HG02623 (cell line): ENCODE measurements around the gene LCN1.
"Not testable (repeated sequence)": the region's sequence is repeated elsewhere in the genome, so short reads cannot be mapped to it uniquely, and the experiment has no call there.

Experiments
- ATAC-seq: cut with Tn5 transposase; IDR thresholded peaks from one replicate; pipeline ENCODE4 v1.9.1; 2021; ENCODE audit warnings: moderate library complexity; ENCODE audit not compliant: unreplicated experiment

Gene LCN1

GRCh38 chr9:135545646-135546176, 24.5 kb downstream of the LCN1 start, which contains the start of gene OBP2A:
Gene OBP2A, plus strand, starts transcription at chr9:135546126. Its CDS starts 55 bp downstream, at chr9:135546181.
- not testable (repeated sequence) for ATAC-seq

GRCh38 chr9:135546792-135547617, 25.8 kb downstream of the LCN1 start:
- not testable (repeated sequence) for ATAC-seq

GRCh38 chr9:135547756-135548736, 26.8 kb downstream of the LCN1 start:
- no peak for ATAC-seq

GRCh38 chr9:135549478-135550343, 28.5 kb downstream of the LCN1 start:
- not testable (repeated sequence) for ATAC-seq

GRCh38 chr9:135550344-135550918, 29.2 kb downstream of the LCN1 start:
- no peak for ATAC-seq

- ATAC-seq, result no peak
Measured at GRCh38 chr9:135551031-135551430, 29.8 kb downstream of the LCN1 start.

GRCh38 chr9:135551456-135551855, 30.2 kb downstream of the LCN1 start:
- ATAC-seq, result no peak

- ATAC-seq, result no peak
Measured at GRCh38 chr9:135552021-135552697, 30.9 kb downstream of the LCN1 start.

- ATAC-seq, result no peak
Measured at GRCh38 chr9:135552698-135553171, 31.5 kb downstream of the LCN1 start.

- ATAC-seq, result no peak
Measured at GRCh38 chr9:135554718-135555117, 33.5 kb downstream of the LCN1 start.

GRCh38 chr9:135555203-135555602, 34.0 kb downstream of the LCN1 start:
- no peak for ATAC-seq

GRCh38 chr9:135555910-135556309, 34.7 kb downstream of the LCN1 start:
- ATAC-seq, result no peak

GRCh38 chr9:135559606-135560005, 38.4 kb downstream of the LCN1 start:
- ATAC-seq, result no peak

- ATAC-seq, result no peak
Measured at GRCh38 chr9:135561391-135562234, 40.4 kb downstream of the LCN1 start, which contains the start of gene PAEP. Gene PAEP, plus strand, starts transcription at chr9:135561756.

- no peak for ATAC-seq
Measured at GRCh38 chr9:135562235-135562745, 41.0 kb downstream of the LCN1 start.

GRCh38 chr9:135563039-135563476, 41.8 kb downstream of the LCN1 start:
- ATAC-seq, result no peak

- ATAC-seq, result no peak
Measured at GRCh38 chr9:135563858-135564257, 42.6 kb downstream of the LCN1 start.

- no peak for ATAC-seq
Measured at GRCh38 chr9:135565141-135565628, 43.9 kb downstream of the LCN1 start.
